ENCODE data around the gene NCCRP1. TPM values are rescaled to one million over a fixed set of nuclear protein-coding genes. Genes with fewer than 3 reads are reported as not detected.

The NCCRP1 gene
- total RNA-seq, 4 donors from 2014 or later = 32.7 to 420 (median 277) TPM

- Histone ChIP-seq H3K27ac (no peak overlapping the region), H3K4me1 (peaks cover 13% of the 10 kb centered on the region), H3K9me3 (no peaks in the 10 kb centered on the region), H3K4me3 (peak overlapping the region; percentile 15), H3K36me3 (no peaks in the 10 kb centered on the region), H3K27me3 (peaks cover 41% of the 10 kb centered on the region)
- DNase-seq (ENCODE audit: low spot score in 2 of 2) = no peak
- 12% methylated on average over 20 of the region's 42 CpGs for WGBS
- TF ChIP-seq POLR2A (IDR thresholded peaks at IDR 0.05) (no peak), CTCF (IDR thresholded peaks at IDR 0.05) (no peak), EP300 (IDR thresholded peaks at IDR 0.05) (no peak), POLR2AphosphoS5 (IDR thresholded peaks at IDR 0.05) (no peak)
Observed at GRCh38 chr19:39246951-39247669, 50.3 kb downstream of the NCCRP1 start.

GRCh38 chr19:39247701-39248664 is 51.2 kb downstream of the NCCRP1 start:
- TF ChIP-seq EP300 (IDR thresholded peaks at IDR 0.05) = no peak
- no peak for TF ChIP-seq POLR2AphosphoS5 (IDR thresholded peaks at IDR 0.05)
- no peak for TF ChIP-seq POLR2A (IDR thresholded peaks at IDR 0.05)
- no peak for TF ChIP-seq CTCF (IDR thresholded peaks at IDR 0.05)
- no peaks in the 10 kb centered on the region for H3K9me3 ChIP-seq
- no peak for DNase-seq (ENCODE audit: low spot score in 2 of 2)
- H3K27ac ChIP-seq = no peak overlapping the region
- H3K27me3 ChIP-seq = peaks cover 41% of the 10 kb centered on the region
- H3K4me1 ChIP-seq = peaks cover 13% of the 10 kb centered on the region
- no peaks in the 10 kb centered on the region for H3K36me3 ChIP-seq
- 0% methylated on average over 7 of the region's 92 CpGs for WGBS
- H3K4me3 ChIP-seq = peak overlapping the region; percentile 15

- Histone ChIP-seq H3K36me3 (no peaks in the 10 kb centered on the region), H3K27me3 (peaks cover 38% of the 10 kb centered on the region), H3K27ac (no peak within 1 kb of the TSS), H3K4me1 (peaks cover 13% of the 10 kb centered on the region), H3K9me3 (no peaks in the 10 kb centered on the region), H3K4me3 (peak within 1 kb of the TSS; percentile 15)
- TF ChIP-seq EP300 (IDR thresholded peaks at IDR 0.05) = no peak
- no peak for TF ChIP-seq POLR2AphosphoS5 (IDR thresholded peaks at IDR 0.05)
- TF ChIP-seq POLR2A (IDR thresholded peaks at IDR 0.05) = no peak
- no peak for TF ChIP-seq CTCF (IDR thresholded peaks at IDR 0.05)
- no peak for DNase-seq (ENCODE audit: low spot score in 2 of 2)
- WGBS = 77% methylated on average over 13 of the region's 13 CpGs
Observed at GRCh38 chr19:39248806-39249205, 52.0 kb downstream of the NCCRP1 start, which contains the start of gene IFNL4. Gene IFNL4 (minus strand): TSS chr19:39248856.

GRCh38 chr19:39251081-39251480 is 54.3 kb downstream of the NCCRP1 start:
- TF ChIP-seq POLR2A (IDR thresholded peaks at IDR 0.05) = no peak
- no peak for TF ChIP-seq POLR2AphosphoS5 (IDR thresholded peaks at IDR 0.05)
- no peak for TF ChIP-seq CTCF (IDR thresholded peaks at IDR 0.05)
- TF ChIP-seq EP300 (IDR thresholded peaks at IDR 0.05) = no peak
- Histone ChIP-seq H3K4me3 (no peak overlapping the region), H3K36me3 (no peaks in the 10 kb centered on the region), H3K27me3 (peaks cover 43% of the 10 kb centered on the region), H3K27ac (no peak overlapping the region), H3K4me1 (peaks cover 13% of the 10 kb centered on the region), H3K9me3 (no peaks in the 10 kb centered on the region)
- no peak for DNase-seq (ENCODE audit: low spot score in 2 of 2)
- 83% methylated on average over 5 of the region's 5 CpGs for WGBS

Other genes with a start within 250 kb of the NCCRP1 start
- gene FBXO17, start 221.2 kb upstream of the NCCRP1 start, total RNA-seq = 10 to 100 TPM; 11.3 to 35.1 (median 20.4) TPM
- gene FBXO27, start 164.4 kb upstream of the NCCRP1 start, total RNA-seq = 10 to 100 TPM; 12.0 to 37.9 (median 26.1) TPM
- gene ACP7, start 112.6 kb upstream of the NCCRP1 start, total RNA-seq = 10 to 100 TPM; 15.0 to 24.1 (median 18.0) TPM
- gene PAK4, start 71.2 kb upstream of the NCCRP1 start, total RNA-seq = 10 to 100 TPM; 20.7 to 25.3 (median 23.6) TPM
- not detected for gene SYCN, start 7.3 kb downstream of the NCCRP1 start, total RNA-seq
- not detected for gene IFNL3, start 48.0 kb downstream of the NCCRP1 start, total RNA-seq
- not detected for gene IFNL4, start 51.9 kb downstream of the NCCRP1 start, total RNA-seq
- not detected for gene IFNL2, start 71.4 kb downstream of the NCCRP1 start, total RNA-seq
- gene IFNL1, start 99.4 kb downstream of the NCCRP1 start, total RNA-seq = not detected
- 1 to 10 TPM; 1.4 to 2.9 (median 2.0) TPM for gene LRFN1, start 123.9 kb downstream of the NCCRP1 start, total RNA-seq
- gene GMFG, start 139.1 kb downstream of the NCCRP1 start, total RNA-seq = 10 to 100 TPM in 1 of 4 donors, 1 to 10 TPM in 3; 1.9 to 16.2 (median 5.8) TPM
- 100 to 1,000 TPM; 104 to 166 (median 113) TPM for gene SAMD4B, start 145.5 kb downstream of the NCCRP1 start, total RNA-seq
- gene PAF1, start 194.1 kb downstream of the NCCRP1 start, total RNA-seq = 10 to 100 TPM; 24.8 to 42.4 (median 35.4) TPM
- gene MED29, start 194.4 kb downstream of the NCCRP1 start, total RNA-seq = 10 to 100 TPM; 36.3 to 57.8 (median 48.0) TPM
- 100 to 1,000 TPM; 426 to 850 (median 540) TPM for gene ZFP36, start 209.9 kb downstream of the NCCRP1 start, total RNA-seq
- 10 to 100 TPM in 1 of 4 donors, 1 to 10 TPM in 3; 6.4 to 29.9 (median 7.7) TPM for gene PLEKHG2, start 215.7 kb downstream of the NCCRP1 start, total RNA-seq
- 1,000 to 10,000 TPM; 1,096 to 2,035 (median 1,787) TPM for gene RPS16, start 239.0 kb downstream of the NCCRP1 start, total RNA-seq
- 100 to 1,000 TPM in 1 of 4 donors, 10 to 100 TPM in 3; 59.4 to 135 (median 75.4) TPM for gene SUPT5H, start 248.6 kb downstream of the NCCRP1 start, total RNA-seq

Data from suprapubic skin (tissue), 4 donors.